Right cardiac atrium (tissue), 5 donors: ENCODE measurements around the gene MICAL2. TPM values are rescaled to one million over a fixed set of nuclear protein-coding genes. Genes with fewer than 3 reads are reported as not detected.

Experiments used
- ATAC-seq, 2 donors: fragments of 200-7000 bp; cut with Tn5 transposase; one replicate each; pipeline versions ENCODE4 v1.8.0 to v1.9.1; 2020; ENCODE audit warnings: moderate library complexity in 2 of 2, mild to moderate bottlenecking in 1 of 2
- DNase-seq, 3 donors: peaks; one replicate each; pipeline ENCODE4 v3.0.0-alpha.2; 2020
- H3K27ac ChIP-seq: one replicate; pipeline ENCODE4 v1.5.1; 2013; ENCODE audit warnings: mild to moderate bottlenecking, low read length, control low read depth, moderate library complexity
- H3K27me3 ChIP-seq: one replicate; pipeline ENCODE4 v1.6.1; 2013; ENCODE audit not compliant: control insufficient read depth, insufficient read depth
- H3K4me1 ChIP-seq: one replicate; pipeline ENCODE4 v1.6.1; 2013; ENCODE audit warnings: low read length; ENCODE audit not compliant: control insufficient read depth, insufficient read depth
- H3K4me3 ChIP-seq: one replicate; pipeline ENCODE4 v1.5.1; 2013; ENCODE audit warnings: low read length, control low read depth
- H3K9me3 ChIP-seq: one replicate; pipeline ENCODE4 v1.6.1; 2013; ENCODE audit warnings: low read length; ENCODE audit not compliant: control insufficient read depth
- WGBS: extraction: QIAGEN DNeasy Blood & Tissue Kit; methylation state at CpG from one replicate; pipeline ENCODE4 v1.1.7; 2013; 5-methylcytosine and 5-hydroxymethylcytosine counted together
- intact Hi-C, 4 donors: fragments of 100-400 bp; cut with DNase I; formaldehyde crosslinking; loops; one replicate each; pipeline versions ENCODE4 v1.11.0 to v1.14.0; 2022 to 2023
- polyA plus RNA-seq: library from polyadenylated mRNA; stranded (reverse); fragments of 200-250 nt; gene quantifications from one replicate; pipeline ENCODE4 v1.2.3, GENCODE V29; 2013
- total RNA-seq, 4 donors: library from RNA; stranded (reverse); fragmentation: NEBNext Ultra II Directional; extraction: Animal tissue kit (Norgen Biotek cat#: 25700); gene quantifications; one replicate each; pipeline ENCODE4 v1.2.1, GENCODE V29; 2021
- donor health status: healthy with polysubstance abuse.
- donor health status: DM: no; HTN: yes; CAD: no.
- donor health status: DM: no; HTN: no; CAD: no.
- donor health status: DM: no; HTN: yes; CAD: no; lungs with severe emphysema.
- donor health status: DM: yes; HTN: yes; CAD: no.

MICAL2 gene
- total and polyA plus RNA-seq, 5 donors, result 62.9 to 115 (median 92.3) TPM

DNA sequence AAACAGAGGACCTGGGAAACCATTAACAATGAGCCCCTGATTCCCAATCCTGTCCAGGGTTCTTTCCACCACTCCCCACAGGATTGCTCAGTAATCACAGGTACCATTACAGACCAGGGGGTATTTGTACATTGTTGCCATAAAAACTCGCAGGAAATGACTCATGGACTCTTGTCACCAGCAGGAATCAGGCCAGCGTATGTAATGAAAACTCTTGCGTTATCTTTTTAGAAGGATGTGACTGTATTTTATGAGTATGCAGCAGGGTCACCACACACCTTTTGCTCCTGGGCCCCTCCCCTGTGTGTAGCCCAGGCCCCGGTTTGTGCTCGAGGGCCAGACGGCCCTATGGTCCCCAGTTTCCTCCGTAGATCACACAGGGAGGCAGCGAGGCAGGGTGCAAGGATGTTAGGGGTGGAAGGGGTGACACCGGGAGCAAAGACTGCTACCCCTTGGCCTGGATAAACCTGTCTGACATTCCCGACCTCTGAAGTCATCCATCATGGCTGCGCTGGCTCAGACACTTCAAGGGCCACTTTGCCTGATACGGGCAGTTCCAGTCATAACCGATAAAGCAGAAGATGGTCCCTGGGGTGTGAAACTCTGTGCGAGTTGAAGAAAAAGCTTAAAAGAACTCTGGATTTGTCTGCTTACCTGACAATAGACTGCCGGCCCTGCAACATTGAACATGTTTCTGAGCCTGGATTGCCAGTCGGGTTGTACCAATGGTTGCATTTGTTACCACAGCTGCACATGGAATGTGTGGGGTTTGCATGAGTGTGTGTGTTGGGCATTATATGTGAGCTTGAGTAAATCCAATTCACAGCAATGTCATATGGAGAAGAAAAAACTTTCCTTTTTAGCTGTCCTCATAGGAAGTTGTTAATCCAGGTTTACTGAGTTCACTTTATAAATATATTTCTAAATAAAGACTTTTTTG lies 56.9 kb downstream of the MICAL2 start:
- Histone ChIP-seq H3K4me3 (no peak overlapping the region), H3K4me1 (peaks cover 22% of the 10 kb centered on the region), H3K27ac (peak overlapping the region; percentile 93), H3K9me3 (no peaks in the 10 kb centered on the region), H3K27me3 (no peaks in the 10 kb centered on the region)
- intact Hi-C loops, result loop anchor here (5.0 to 10.0 kb wide), 3 partner anchors 57 to 70 kb away; no protein-coding TSS in a partner anchor
- DNase-seq (peak in 1 of 3 donors; percentile 33), ATAC-seq (peak; percentile 7 to 55)
- WGBS, result 41% methylated on average over 16 of the region's 16 CpGs

DNA sequence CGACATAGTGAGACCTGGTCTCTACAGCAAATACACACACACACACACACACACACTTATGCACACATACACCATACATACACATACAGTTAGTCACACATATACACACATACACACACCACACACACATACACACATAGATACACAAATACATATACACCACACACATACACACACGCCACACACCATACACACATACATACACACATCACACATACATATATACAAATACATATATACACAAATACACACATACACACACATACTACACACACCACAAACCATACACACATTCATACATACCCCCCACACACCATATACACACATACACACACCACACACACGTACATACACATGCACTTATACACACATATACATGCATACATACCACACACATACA lies 57.7 kb downstream of the MICAL2 start:
- ATAC-seq, result no peak
- WGBS, result 95% methylated on average over 3 of the region's 3 CpGs
- no peaks in the 10 kb centered on the region for H3K9me3 ChIP-seq
- H3K27ac ChIP-seq, result peak overlapping the region; percentile 68
- H3K4me3 ChIP-seq, result no peak overlapping the region
- H3K27me3 ChIP-seq, result no peaks in the 10 kb centered on the region
- peaks cover 20% of the 10 kb centered on the region for H3K4me1 ChIP-seq
- DNase-seq, result no peak
- intact Hi-C loops, result loop anchor here (5.0 to 10.0 kb wide), 3 partner anchors 57 to 71 kb away; no protein-coding TSS in a partner anchor

DNA sequence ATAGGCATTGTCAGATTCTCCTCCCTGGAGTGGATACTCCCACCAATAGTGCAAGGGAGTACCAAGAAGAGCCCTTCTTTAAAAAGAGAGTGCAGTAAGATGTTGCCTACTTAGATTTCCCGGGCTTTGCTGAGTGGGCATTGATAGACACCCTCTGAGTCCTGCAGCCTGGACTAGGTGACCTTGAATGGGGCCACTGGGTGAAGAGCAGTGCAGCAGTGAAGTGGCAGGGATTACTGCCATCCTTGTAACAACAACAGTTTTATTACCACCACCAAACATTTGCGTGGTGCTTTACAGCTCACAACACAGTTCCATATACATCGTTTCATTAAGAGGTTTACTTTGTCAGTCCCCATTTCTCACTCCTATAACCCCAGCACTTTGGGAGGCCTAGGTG lies 59.4 kb downstream of the MICAL2 start:
- Histone ChIP-seq H3K27ac (peak overlapping the region; percentile 42), H3K4me1 (peaks cover 14% of the 10 kb centered on the region), H3K9me3 (no peaks in the 10 kb centered on the region), H3K27me3 (no peaks in the 10 kb centered on the region), H3K4me3 (no peak overlapping the region)
- 79% methylated on average over 3 of the region's 3 CpGs for WGBS
- DNase-seq (no peak), ATAC-seq (peak in 1 of 2 donors; percentile 23)
- intact Hi-C loops, result loop anchor here (5.0 to 10.0 kb wide), 3 partner anchors 55 to 73 kb away; no protein-coding TSS in a partner anchor

DNA sequence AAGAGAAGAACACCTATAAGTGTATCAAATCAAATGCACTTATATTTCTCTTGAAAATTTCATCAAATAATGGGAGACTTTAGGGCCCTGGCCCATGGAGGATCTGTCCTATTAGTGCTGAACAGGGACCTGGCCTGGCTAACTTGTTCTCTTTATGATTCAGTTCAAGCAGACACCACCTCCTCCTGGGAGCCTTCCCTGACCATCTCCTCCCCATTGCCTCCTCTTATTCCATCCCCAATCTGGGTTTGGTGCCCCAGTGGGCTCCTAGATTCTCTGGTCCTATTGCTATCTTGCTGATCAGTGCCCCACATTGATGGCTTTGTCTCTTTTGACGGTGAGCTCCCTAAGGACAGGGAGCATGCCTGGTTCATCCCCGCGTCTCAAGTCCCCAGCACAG lies 60.1 kb downstream of the MICAL2 start:
- WGBS, result 67% methylated on average over 3 of the region's 3 CpGs
- H3K27ac ChIP-seq, result peak overlapping the region; percentile 9
- H3K4me3 ChIP-seq, result no peak overlapping the region
- ATAC-seq (no peak), DNase-seq (no peak)
- peaks cover 11% of the 10 kb centered on the region for H3K4me1 ChIP-seq
- no peaks in the 10 kb centered on the region for H3K27me3 ChIP-seq
- H3K9me3 ChIP-seq, result no peaks in the 10 kb centered on the region
- intact Hi-C loops, result no loop called here

DNA sequence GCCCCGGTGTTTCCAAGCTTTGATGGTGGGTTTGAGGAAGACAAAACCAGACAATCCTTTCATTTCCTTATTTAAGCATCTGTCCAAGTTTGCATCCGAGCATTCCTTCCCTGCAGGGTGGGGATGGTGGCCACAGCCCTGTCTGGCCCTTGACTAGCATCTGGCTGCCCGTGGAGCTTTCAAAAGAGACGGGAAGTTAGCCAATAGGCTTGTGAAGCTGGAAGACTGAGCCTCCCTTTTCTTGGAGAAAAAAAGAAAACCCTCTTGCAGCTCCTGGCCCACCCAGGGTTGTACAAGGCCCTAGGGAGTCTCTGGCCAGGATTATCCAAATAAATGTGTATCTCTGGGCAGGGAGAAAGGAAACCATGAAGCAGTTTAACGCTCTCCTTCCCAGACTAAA lies 60.6 kb downstream of the MICAL2 start:
- ATAC-seq (peak; percentile 78 to 79), DNase-seq (peak; percentile 75 to 89 (median 79))
- Histone ChIP-seq H3K27me3 (no peaks in the 10 kb centered on the region), H3K9me3 (no peaks in the 10 kb centered on the region), H3K4me3 (no peak overlapping the region), H3K4me1 (peaks cover 11% of the 10 kb centered on the region), H3K27ac (peak overlapping the region; percentile 9)
- intact Hi-C loops, result no loop called here
- 29% methylated on average over 5 of the region's 5 CpGs for WGBS

DNA sequence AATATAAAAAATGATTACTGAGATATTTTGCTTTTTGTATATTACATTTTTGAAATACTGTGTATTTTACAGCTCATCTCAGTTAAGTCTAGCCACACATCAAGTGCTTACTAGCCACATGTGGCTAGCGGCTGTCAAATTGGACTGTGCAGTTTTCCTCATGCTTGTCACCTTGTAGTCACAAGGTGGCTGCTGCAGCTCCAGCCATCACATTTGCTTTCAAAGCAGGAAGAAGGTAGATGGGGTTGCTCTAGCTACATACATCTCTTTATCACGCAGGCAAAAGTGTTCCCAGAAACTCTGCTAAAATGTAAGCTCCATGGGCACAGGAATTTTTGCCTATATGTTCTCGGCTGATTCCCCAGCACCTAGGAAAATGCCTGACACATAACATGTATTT lies 61.5 kb downstream of the MICAL2 start:
- Histone ChIP-seq H3K27ac (no peak overlapping the region), H3K4me1 (peaks cover 11% of the 10 kb centered on the region), H3K27me3 (no peaks in the 10 kb centered on the region), H3K4me3 (no peak overlapping the region), H3K9me3 (no peaks in the 10 kb centered on the region)
- DNase-seq (no peak), ATAC-seq (no peak)
- intact Hi-C loops, result no loop called here
- WGBS, result 98% methylated on average over 3 of the region's 3 CpGs

DNA sequence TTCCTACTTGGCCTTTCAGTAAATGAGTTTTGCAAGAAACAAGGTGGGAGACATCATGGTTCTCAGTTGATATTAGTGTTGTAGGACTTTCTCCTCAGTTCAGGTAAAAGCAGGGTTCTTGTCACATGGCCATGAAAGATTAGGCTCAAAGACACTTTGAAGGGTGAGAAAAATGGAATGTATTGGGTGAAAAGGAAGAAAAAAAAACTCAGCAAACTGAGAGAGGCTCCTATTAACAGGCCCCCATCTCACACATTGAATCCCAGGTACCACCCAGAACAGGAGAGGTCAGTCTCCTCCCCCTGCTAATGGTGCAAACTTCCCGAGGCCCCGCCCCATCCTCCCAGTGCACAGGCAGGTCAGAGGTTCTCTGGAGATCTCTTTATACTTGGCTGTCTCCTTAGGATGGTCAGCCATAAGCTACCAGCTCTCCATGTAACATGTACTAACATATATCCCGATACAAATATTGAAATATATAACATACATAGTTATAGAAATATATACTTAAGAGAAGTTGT lies 62.2 kb downstream of the MICAL2 start:
- H3K4me1 ChIP-seq, result peaks cover 8% of the 10 kb centered on the region
- no peaks in the 10 kb centered on the region for H3K9me3 ChIP-seq
- no peak overlapping the region for H3K4me3 ChIP-seq
- ATAC-seq (no peak), DNase-seq (no peak)
- no peak overlapping the region for H3K27ac ChIP-seq
- WGBS, result 73% methylated on average over 3 of the region's 3 CpGs
- H3K27me3 ChIP-seq, result no peaks in the 10 kb centered on the region
- intact Hi-C loops, result no loop called here

DNA sequence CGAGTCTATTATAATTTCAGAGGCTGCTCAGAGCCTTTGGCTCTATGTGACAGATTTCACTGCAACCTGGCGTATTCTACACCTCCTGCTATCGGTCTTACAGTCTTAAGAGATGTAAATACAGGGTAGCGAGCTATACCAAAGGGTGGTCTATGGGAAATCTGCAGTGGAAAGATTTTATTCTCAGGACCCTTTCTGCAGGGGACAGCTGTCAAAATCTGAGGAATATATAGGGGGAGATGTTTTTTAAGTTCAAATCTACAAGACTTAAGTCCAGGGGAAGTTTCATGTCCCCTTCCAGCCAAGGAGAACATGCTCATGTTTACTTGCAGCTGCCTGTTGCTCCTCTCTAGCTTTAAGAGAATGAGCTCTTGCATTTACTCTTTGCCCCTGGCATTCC lies 62.7 kb downstream of the MICAL2 start:
- H3K4me1 ChIP-seq, result peaks cover 10% of the 10 kb centered on the region
- no peak overlapping the region for H3K4me3 ChIP-seq

DNA sequence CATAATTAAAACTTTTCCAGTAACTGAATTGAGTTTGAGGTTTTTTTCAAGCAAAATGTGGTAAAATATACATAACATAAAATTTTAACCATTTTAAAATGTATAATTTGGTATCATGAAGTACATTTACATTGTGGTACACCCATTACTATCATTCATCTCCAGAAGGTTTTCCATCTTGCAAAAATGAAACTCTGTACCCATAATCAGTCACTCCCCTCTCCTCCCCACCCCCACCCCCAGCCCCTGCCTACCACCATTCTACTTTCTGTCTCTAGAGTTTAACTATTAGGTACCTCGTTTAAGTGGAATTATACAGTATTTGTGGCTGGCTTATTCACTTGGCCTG lies 63.7 kb downstream of the MICAL2 start:
- no peak for ATAC-seq
- Histone ChIP-seq H3K9me3 (no peaks in the 10 kb centered on the region), H3K4me3 (no peak overlapping the region), H3K27ac (no peak overlapping the region), H3K27me3 (no peaks in the 10 kb centered on the region), H3K4me1 (peaks cover 10% of the 10 kb centered on the region)
- DNase-seq, result no peak
- intact Hi-C loops, result no loop called here
- 51% methylated on average over 1 of the region's 1 CpG for WGBS

More for the DNA sequence above, 62.7 kb downstream of the MICAL2 start:
- no peak for ATAC-seq
- 84% methylated on average over 4 of the region's 4 CpGs for WGBS
- DNase-seq, result no peak
- no peaks in the 10 kb centered on the region for H3K9me3 ChIP-seq
- H3K27ac ChIP-seq, result no peak overlapping the region
- intact Hi-C loops, result no loop called here
- no peaks in the 10 kb centered on the region for H3K27me3 ChIP-seq

DNA sequence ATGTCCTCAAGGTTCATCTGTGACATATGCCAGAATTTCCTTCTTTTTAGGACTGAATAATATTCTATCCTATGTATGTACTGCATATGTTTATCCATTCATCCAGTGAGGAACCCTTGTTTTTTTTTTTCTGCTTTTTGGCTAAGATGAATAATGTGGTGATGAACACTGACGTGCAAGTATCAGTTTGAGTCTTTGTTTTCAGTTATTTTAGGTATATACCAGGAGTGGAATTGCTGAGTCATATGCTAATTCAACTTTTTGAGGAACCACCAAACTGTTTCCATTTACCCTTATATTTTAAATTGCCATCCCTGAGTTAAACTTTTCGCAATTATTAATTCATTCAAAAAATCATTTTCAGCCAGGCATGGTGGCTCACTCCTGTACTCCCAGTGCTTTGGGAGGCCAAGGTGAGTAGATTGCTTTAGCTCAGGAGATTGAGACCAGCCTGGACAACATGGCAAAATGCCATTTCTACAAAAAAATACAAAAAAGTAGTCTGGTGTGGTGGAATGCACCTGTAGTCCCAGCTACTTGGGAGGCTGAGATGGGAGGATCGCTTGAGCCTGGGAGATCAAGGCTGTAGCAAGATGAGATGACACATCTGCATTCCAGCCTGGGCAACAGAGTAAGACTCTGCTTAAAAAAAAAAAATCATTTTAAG lies 64.2 kb downstream of the MICAL2 start:
- Histone ChIP-seq H3K4me1 (peaks cover 10% of the 10 kb centered on the region), H3K9me3 (no peaks in the 10 kb centered on the region), H3K4me3 (no peak overlapping the region), H3K27ac (no peak overlapping the region), H3K27me3 (no peaks in the 10 kb centered on the region)
- no peak for DNase-seq
- 88% methylated on average over 3 of the region's 3 CpGs for WGBS
- intact Hi-C loops, result loop anchor here in 1 of 4 donors (5.0 kb wide), 1 partner anchor 62 kb away; the partner anchor contains the start of gene MICAL2
- ATAC-seq, result no peak
